NT2/D1 (cell line): ENCODE data around the gene NAE1.

Experiments
- YY1 ChIP-seq: IDR thresholded peaks from 2 replicates; pipeline ENCODE4 v1.6.1; 2011; ENCODE audit not compliant: insufficient read length, insufficient read depth
- ZNF274 ChIP-seq: IDR thresholded peaks from 2 replicates; pipeline ENCODE4 v1.6.1; 2011; ENCODE audit warnings: mild to moderate bottlenecking, low read depth, low read length

DNA sequence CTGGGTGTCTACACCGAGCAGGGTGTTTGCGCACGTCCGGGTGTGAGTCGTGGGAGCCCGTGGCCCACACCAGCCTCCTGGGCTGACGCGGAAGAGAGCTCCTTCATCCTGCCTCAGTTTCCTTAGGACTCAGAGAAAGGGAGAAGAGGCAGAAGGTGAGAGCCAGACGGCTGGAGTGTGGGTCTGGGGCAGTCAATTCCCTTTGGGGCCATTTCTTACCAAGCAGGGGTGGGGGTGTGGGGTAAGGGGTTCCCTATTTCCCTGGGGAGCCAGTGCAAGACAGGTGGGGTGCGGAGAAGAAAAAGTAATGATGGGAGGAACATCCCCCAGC, 14.3 kb upstream of the NAE1 start:
- no peak for TF ChIP-seq ZNF274
- no peak for TF ChIP-seq YY1
